ENCODE results near the gene STK40. TPM values are rescaled to one million over a fixed set of nuclear protein-coding genes. Genes with fewer than 3 reads are reported as not detected.
A peak's percentile ranks its signal among the peaks of the same experiment; 100 is the strongest.

Gene STK40
- total RNA-seq, 2 experiments from 2014 or later, result 39.6 to 40.6 TPM

DNA sequence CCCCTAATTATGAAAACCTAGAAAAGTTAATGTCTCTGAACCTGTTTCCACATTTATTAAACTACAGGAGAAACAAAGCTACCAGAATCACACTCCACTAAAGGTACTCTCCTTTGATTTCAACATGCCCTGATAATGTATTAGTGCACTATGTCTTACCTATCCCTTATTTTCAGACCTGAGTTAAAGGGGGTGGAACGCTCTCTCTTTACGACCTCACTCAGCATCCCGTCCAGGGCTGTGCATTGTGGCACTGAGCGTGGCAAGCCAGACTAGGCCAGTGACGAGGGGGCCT lies 11.3 kb upstream of the STK40 start:
- Mint-ChIP-seq H3K4me3 (peak overlapping the region; percentile 96), H3K27ac (peak overlapping the region; percentile 94), H3K4me1 (ENCODE audit: low read depth) (peaks cover 35% of the 10 kb centered on the region), H3K27me3 (ENCODE audit: low read depth) (no peaks in the 10 kb centered on the region), H3K36me3 (ENCODE audit: low read depth) (peaks cover 16% of the 10 kb centered on the region), H3K9me3 (no peaks in the 10 kb centered on the region)
- intact Hi-C loops (cut with micrococcal nuclease), result loop anchor here (1.0 kb wide), 2 partner anchors 11 to 23 kb away; no protein-coding TSS in a partner anchor
- CTCF ChIA-PET, result interaction anchor here (0.7 to 2.8 kb wide), 7 partner anchors 10 to 111 kb away, joined by 3 to 13 read pairs (median 4); partner anchors contain the start of gene STK40
- DNase-seq, result peak; percentile 55

DNA sequence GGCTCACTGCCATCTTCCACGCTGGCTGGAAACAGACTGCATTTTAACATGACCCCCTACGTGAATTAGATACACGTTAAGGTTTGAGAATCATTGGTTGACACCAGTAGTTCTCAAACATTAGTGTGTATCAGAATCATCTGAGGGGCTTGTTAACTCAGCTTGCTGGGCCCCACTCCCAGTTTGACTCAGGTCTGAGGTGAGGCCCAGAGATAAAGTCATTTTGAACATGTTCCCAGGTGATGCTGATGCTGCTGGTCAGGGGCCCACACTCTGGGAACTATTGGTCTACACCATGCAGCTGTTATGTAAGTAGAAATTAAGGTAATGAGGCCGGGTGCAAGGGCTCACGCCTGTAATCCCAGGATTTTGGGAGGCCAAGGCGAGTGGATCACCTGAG lies 10.6 kb upstream of the STK40 start:
- H3K36me3 Mint-ChIP-seq (ENCODE audit: low read depth), result peaks cover 19% of the 10 kb centered on the region
- H3K27me3 Mint-ChIP-seq (ENCODE audit: low read depth), result no peaks in the 10 kb centered on the region
- H3K4me3 Mint-ChIP-seq, result peak overlapping the region; percentile 96
- H3K9me3 Mint-ChIP-seq, result no peaks in the 10 kb centered on the region
- peaks cover 35% of the 10 kb centered on the region for H3K4me1 Mint-ChIP-seq (ENCODE audit: low read depth)
- H3K27ac Mint-ChIP-seq, result peak overlapping the region; percentile 12
- peak; percentile 48 for DNase-seq
- intact Hi-C loops (cut with micrococcal nuclease), result no loop called here
- CTCF ChIA-PET, result interaction anchor here (0.6 to 2.8 kb wide), 5 partner anchors 10 to 167 kb away, joined by 3 to 13 read pairs (median 4); no protein-coding TSS in a partner anchor

DNA sequence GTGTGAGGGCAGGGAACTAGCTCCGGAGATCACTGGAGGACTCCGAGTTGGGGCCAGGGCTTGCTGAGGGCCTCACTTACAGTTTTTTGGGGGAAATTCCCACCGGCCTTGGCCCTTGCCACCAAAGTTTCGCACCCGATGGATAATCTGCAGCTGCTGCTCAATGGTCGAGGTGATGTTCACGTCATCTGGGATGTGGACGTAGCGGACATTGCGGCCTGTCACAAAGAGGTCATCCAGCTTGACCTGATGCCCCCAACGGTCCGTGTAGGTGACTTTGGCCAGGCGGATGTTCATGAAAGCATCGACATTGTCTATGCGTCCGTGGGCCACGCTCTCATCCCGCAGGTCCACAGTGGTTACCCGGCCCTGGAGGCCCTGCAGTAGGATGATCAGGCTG lies 8.0 kb upstream of the STK40 start:
- H3K4me1 Mint-ChIP-seq (ENCODE audit: low read depth), result peaks cover 40% of the 10 kb centered on the region
- H3K9me3 Mint-ChIP-seq, result no peaks in the 10 kb centered on the region
- CTCF ChIA-PET, result interaction anchor here (0.7 kb wide), 1 partner anchor 24 kb away, joined by 4 read pairs; no protein-coding TSS in a partner anchor
- intact Hi-C loops (cut with micrococcal nuclease), result no loop called here
- no peak overlapping the region for H3K4me3 Mint-ChIP-seq
- no peak for DNase-seq
- H3K36me3 Mint-ChIP-seq (ENCODE audit: low read depth), result peaks cover 27% of the 10 kb centered on the region
- H3K27ac Mint-ChIP-seq, result no peak overlapping the region
- H3K27me3 Mint-ChIP-seq (ENCODE audit: low read depth), result no peaks in the 10 kb centered on the region

DNA sequence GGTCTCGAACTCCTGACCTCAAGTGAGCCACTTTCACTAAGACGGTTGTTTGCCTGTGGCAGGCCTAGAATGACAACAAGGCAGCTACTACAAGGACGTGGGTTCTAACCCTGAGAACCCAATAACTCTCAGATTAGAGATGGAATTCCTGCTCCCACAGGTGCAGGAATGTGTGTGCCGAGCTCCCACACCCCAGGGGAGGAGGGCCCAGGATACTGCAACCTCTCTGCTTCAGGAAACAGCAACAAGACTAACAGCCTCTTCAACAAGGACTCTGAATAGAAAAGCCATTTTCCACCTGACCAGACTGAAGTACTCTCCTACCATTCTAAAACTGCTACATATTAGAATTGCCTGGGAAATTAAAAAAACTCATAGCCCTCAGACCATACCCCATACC lies 7.1 kb upstream of the STK40 start:
- Mint-ChIP-seq H3K9me3 (no peaks in the 10 kb centered on the region), H3K4me1 (ENCODE audit: low read depth) (peaks cover 37% of the 10 kb centered on the region), H3K27ac (no peak overlapping the region), H3K4me3 (no peak overlapping the region), H3K36me3 (ENCODE audit: low read depth) (peaks cover 27% of the 10 kb centered on the region), H3K27me3 (ENCODE audit: low read depth) (no peaks in the 10 kb centered on the region)
- intact Hi-C loops (cut with micrococcal nuclease), result no loop called here
- CTCF ChIA-PET, result no interaction called here
- no peak for DNase-seq

DNA sequence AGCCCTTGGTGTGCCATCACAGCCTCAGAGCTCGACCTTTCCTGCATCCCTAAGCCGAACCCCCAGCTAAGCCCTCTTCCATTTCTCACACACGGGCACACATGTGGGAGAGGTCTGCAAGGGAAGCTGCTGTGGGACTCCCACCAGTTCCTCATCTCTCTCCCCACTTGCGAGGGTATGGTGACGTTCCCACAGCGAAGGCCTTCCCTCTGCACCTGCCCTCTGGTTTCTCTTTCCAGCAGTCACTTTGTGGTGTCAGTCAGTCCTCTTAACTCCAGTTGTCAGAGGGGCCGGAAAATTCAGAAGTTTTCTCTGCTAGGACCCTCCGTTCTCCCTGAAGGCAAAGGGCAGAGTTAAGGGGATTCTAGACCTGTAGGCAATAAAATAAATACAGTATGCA lies 5.5 kb upstream of the STK40 start:
- no peak for DNase-seq
- H3K27ac Mint-ChIP-seq, result peak overlapping the region; percentile 44
- intact Hi-C loops (cut with micrococcal nuclease), result no loop called here
- peaks cover 23% of the 10 kb centered on the region for H3K36me3 Mint-ChIP-seq (ENCODE audit: low read depth)
- CTCF ChIA-PET, result interaction anchor here (0.7 kb wide), 1 partner anchor 1204 kb away, joined by 3 read pairs; the partner anchor contains the start of gene GNL2
- H3K4me3 Mint-ChIP-seq, result no peak overlapping the region
- H3K27me3 Mint-ChIP-seq (ENCODE audit: low read depth), result no peaks in the 10 kb centered on the region
- no peaks in the 10 kb centered on the region for H3K9me3 Mint-ChIP-seq
- H3K4me1 Mint-ChIP-seq (ENCODE audit: low read depth), result peaks cover 40% of the 10 kb centered on the region

DNA sequence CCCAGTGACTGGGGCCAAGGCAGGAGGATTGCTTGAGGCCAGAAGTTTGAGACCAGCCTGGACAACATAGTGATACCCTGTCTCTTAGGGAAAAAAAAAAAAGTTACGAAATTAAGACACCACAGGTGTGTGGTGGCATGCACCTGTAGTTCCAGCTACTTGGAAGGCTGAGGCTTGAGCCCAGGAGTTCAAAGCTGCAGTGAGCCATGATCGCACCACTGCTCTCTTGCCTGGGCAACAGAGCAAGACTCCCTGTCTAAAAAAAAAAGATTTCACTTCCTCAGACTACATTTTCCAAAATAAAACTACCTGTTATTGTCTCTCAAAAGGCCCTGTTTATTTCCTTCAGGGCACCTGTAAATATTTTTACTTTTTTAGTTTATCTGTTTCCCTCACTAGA lies 4.7 kb upstream of the STK40 start:
- peaks cover 34% of the 10 kb centered on the region for H3K4me1 Mint-ChIP-seq (ENCODE audit: low read depth)
- no peak overlapping the region for H3K4me3 Mint-ChIP-seq
- intact Hi-C loops (cut with micrococcal nuclease), result no loop called here
- CTCF ChIA-PET, result interaction anchor here (0.6 to 0.7 kb wide), 3 partner anchors 89 to 1661 kb away, joined by 3 read pairs; no protein-coding TSS in a partner anchor
- peak overlapping the region; percentile 72 for H3K27ac Mint-ChIP-seq
- no peaks in the 10 kb centered on the region for H3K9me3 Mint-ChIP-seq
- H3K36me3 Mint-ChIP-seq (ENCODE audit: low read depth), result peaks cover 21% of the 10 kb centered on the region
- H3K27me3 Mint-ChIP-seq (ENCODE audit: low read depth), result no peaks in the 10 kb centered on the region
- DNase-seq, result no peak

DNA sequence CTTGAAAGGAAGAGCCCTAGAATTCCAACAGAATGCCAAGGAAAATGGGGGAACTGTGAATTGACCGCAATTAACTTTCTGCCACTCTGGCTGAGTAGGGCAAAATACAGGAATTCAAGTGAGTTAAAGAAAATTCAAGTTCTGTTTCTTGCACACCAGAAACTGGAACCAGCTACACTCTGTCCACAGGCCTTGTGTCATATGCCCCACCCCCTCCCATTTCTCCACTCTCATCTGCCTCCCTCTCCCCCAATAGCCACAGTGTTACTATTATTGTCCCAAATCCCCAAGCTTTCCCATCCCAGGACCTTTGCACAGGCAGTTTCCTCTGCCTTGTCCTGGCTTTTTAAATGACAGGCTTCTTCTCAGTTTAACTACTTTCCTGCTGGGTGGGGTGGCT lies 4.3 kb upstream of the STK40 start:
- no peaks in the 10 kb centered on the region for H3K9me3 Mint-ChIP-seq
- DNase-seq, result no peak
- H3K27me3 Mint-ChIP-seq (ENCODE audit: low read depth), result no peaks in the 10 kb centered on the region
- CTCF ChIA-PET, result interaction anchor here (0.6 kb wide), 2 partner anchors 1060 to 1662 kb away, joined by 3 read pairs; no protein-coding TSS in a partner anchor
- peak overlapping the region; percentile 72 for H3K27ac Mint-ChIP-seq
- H3K4me3 Mint-ChIP-seq, result no peak overlapping the region
- peaks cover 32% of the 10 kb centered on the region for H3K4me1 Mint-ChIP-seq (ENCODE audit: low read depth)
- peaks cover 21% of the 10 kb centered on the region for H3K36me3 Mint-ChIP-seq (ENCODE audit: low read depth)
- intact Hi-C loops (cut with micrococcal nuclease), result loop anchor here (5.0 kb wide), 2 partner anchors 67 to 458 kb away; partner anchors contain the start of gene AGO3

DNA sequence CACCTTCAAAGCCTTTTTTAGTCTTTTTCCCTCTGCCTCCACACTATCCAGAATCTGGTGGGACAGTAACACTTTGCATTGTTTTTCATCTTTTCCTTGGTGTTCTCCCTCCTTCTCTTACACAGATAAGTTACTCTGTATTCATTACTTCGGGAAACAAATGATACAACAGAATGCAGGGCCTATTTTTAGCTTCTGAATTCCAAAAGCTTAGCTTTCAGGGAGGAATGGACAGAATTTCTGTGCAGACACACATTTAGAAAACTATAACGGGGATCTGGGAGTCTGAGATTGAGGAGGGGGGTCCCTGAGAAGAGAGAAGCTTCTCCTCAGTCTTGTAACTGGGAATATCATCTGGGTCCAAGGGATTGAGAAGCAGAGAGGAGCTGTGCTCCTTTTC lies 3.5 kb upstream of the STK40 start:
- Mint-ChIP-seq H3K27me3 (ENCODE audit: low read depth) (no peaks in the 10 kb centered on the region), H3K4me1 (ENCODE audit: low read depth) (peaks cover 32% of the 10 kb centered on the region), H3K27ac (peak overlapping the region; percentile 72), H3K36me3 (ENCODE audit: low read depth) (peaks cover 21% of the 10 kb centered on the region), H3K9me3 (no peaks in the 10 kb centered on the region), H3K4me3 (no peak overlapping the region)
- intact Hi-C loops (cut with micrococcal nuclease), result loop anchor here (5.0 kb wide), 2 partner anchors 68 to 457 kb away; partner anchors contain the start of gene AGO3
- CTCF ChIA-PET, result interaction anchor here (1.3 to 1.8 kb wide), 3 partner anchors 9 to 33 kb away, joined by 3 to 14 read pairs (median 5); no protein-coding TSS in a partner anchor
- no peak for DNase-seq

DNA sequence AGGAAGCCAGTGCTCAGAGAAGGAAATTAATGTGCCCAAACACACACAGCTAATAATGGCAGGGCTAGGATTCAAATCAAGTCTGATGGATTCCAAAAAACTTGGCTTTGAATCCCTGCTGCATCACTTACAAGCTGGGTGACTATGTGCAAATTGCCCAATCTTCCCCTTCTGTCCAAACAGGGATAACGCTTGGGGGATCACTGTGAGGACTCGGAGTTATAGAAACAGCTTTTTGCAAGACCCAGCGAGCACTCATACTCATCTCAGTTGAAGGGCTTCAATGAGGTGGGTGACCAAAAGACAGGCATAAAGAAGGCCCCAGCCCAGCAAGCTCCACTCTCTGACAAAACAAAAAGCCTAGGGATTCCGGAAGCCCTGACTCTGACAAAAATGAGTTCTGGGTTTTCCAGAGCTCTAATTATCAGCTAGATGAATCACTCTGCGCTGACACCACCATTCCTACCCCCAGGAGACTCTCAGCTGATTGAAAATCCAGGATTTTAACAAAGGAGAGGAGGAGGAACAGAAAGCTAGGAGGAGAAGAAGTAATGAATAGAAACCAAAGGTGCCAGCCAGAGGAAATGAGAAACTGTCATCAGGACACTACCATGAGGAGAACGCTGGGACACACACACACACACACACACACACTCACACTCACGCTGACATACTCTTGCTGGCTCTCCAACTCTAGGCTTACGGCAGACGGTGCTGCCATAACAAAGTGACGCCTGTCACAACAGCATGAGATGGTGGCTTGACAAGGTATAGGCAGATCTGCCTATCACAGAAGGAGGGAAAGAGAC lies 1.6 kb upstream of the STK40 start:
- intact Hi-C loops (cut with micrococcal nuclease), result loop anchor here (2.0 to 5.0 kb wide), 4 partner anchors 70 to 455 kb away; partner anchors contain the start of gene AGO3
- Mint-ChIP-seq H3K36me3 (ENCODE audit: low read depth) (peaks cover 13% of the 10 kb centered on the region), H3K4me3 (peak overlapping the region; percentile 92), H3K27ac (peak overlapping the region; percentile 99), H3K4me1 (ENCODE audit: low read depth) (peaks cover 43% of the 10 kb centered on the region), H3K9me3 (no peaks in the 10 kb centered on the region), H3K27me3 (ENCODE audit: low read depth) (no peaks in the 10 kb centered on the region)
- CTCF ChIA-PET, result interaction anchor here (0.6 to 1.8 kb wide), 10 partner anchors 10 to 97 kb away, joined by 3 to 22 read pairs (median 6); partner anchors contain the start of gene LSM10
- DNase-seq, result peak; percentile 54

DNA sequence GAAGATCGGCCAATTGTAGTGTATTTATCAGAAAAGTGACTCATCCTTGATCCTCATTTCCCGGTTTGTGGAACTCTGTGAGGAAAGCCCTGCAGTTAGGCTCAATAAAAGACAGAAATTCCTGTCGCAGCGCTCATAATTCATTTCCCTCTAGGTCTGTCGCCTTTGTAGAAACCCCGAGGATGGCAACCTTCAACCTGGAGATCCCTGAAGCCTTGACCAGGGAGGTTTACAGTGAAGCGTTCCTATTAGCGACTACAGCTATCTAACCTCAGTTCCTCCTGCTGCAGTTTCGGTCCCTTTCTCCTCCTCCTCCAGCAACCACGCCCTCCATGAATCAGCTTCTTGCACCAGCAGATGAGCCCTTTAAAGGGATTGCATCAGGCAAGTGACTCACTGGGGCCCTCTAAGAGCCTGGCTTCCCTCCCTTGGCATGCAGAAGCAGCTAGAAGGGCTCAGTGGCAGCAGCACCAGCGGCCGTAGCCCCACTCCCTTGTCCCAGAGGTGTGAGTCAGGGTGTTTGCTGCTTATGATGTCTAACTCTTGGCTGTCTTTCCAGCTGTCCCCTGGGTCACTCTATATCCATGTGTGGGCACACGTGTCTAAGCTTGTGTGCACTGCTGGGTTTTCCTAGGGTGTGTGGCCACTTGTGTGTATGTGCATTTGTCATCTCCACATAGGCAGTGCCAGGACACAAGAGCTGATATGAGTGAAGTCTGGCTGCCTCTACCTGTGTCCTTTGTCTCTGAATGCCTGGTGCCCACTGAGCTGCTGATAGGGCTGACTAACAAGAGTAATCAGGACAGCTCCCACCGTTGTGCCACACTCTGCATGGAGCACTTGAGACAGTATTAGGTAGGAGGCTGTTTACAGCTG lies 779 bp upstream of the STK40 start:
- Mint-ChIP-seq H3K27ac (peak overlapping the region; percentile 99), H3K36me3 (ENCODE audit: low read depth) (peaks cover 9% of the 10 kb centered on the region), H3K9me3 (no peaks in the 10 kb centered on the region), H3K4me3 (peak overlapping the region; percentile 92), H3K4me1 (ENCODE audit: low read depth) (peaks cover 48% of the 10 kb centered on the region), H3K27me3 (ENCODE audit: low read depth) (no peaks in the 10 kb centered on the region)
- peak; percentile 97 for DNase-seq
- CTCF ChIA-PET, result interaction anchor here (0.6 to 1.8 kb wide), 11 partner anchors 10 to 98 kb away, joined by 3 to 22 read pairs (median 5); partner anchors contain the start of gene LSM10
- intact Hi-C loops (cut with micrococcal nuclease), result loop anchor here (1.0 to 5.0 kb wide), 12 partner anchors 11 to 1091 kb away; partner anchors contain the start of genes AGO3, LSM10, THRAP3 and TRAPPC3

DNA sequence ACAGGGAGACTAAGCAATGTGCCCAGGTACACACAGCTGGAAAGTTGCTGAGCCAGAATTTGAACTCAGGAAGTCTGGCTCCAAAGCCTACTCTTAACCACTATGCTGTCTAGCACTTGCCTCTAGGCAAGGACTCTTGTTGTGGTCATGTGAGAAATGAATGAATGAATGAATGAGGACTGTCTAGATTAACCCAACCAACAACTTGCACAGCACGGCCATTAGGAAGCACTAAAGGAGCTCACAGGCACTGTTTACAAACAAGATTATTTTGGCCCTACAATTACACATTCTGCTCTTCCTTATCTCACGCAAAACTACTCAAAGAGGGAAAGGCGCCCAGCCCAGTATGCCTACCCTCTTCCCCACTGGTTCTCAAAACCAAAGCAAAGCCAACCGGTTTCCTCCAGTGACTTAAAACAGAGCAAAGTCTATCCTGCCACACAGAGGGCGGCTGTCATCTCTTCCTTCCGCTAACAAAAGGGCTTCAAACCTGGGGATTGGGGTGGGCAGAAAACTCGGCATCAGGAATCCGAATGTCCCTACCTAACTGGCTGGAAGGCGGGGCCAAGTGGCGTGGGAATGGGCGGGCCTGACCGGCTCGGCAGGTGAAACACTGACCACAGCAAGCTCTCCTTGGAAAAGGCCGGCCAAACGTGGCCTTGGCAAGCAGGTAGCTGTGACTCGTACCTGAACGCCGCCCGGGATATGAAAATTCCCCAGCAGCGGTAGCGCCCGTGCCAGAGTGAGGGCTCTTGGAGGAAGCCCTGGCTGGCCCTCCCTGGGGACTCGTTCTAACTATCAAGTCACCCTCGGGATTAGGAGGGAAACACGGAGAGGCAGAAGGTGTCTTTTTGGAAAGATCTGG lies 948 bp downstream of the STK40 start:
- no peaks in the 10 kb centered on the region for H3K9me3 Mint-ChIP-seq
- intact Hi-C loops (cut with micrococcal nuclease), result loop anchor here (1.0 to 5.0 kb wide), 4 partner anchors 33 to 452 kb away; partner anchors contain the start of gene AGO3
- H3K27me3 Mint-ChIP-seq (ENCODE audit: low read depth), result no peaks in the 10 kb centered on the region
- DNase-seq, result peak; percentile 71
- peak overlapping the region; percentile 92 for H3K4me3 Mint-ChIP-seq
- H3K36me3 Mint-ChIP-seq (ENCODE audit: low read depth), result peaks cover 2% of the 10 kb centered on the region
- CTCF ChIA-PET, result interaction anchor here (0.6 to 2.0 kb wide), 8 partner anchors 11 to 235 kb away, joined by 3 to 10 read pairs (median 4); partner anchors contain the start of genes LSM10 and TRAPPC3
- peaks cover 56% of the 10 kb centered on the region for H3K4me1 Mint-ChIP-seq (ENCODE audit: low read depth)
- peak overlapping the region; percentile 80 for H3K27ac Mint-ChIP-seq
